ENCODE data around the gene NLGN4X.

GRCh38 chrX:6170424-6170823, 58.2 kb downstream of the NLGN4X start:
- TF ChIP-seq, protein P1, sequence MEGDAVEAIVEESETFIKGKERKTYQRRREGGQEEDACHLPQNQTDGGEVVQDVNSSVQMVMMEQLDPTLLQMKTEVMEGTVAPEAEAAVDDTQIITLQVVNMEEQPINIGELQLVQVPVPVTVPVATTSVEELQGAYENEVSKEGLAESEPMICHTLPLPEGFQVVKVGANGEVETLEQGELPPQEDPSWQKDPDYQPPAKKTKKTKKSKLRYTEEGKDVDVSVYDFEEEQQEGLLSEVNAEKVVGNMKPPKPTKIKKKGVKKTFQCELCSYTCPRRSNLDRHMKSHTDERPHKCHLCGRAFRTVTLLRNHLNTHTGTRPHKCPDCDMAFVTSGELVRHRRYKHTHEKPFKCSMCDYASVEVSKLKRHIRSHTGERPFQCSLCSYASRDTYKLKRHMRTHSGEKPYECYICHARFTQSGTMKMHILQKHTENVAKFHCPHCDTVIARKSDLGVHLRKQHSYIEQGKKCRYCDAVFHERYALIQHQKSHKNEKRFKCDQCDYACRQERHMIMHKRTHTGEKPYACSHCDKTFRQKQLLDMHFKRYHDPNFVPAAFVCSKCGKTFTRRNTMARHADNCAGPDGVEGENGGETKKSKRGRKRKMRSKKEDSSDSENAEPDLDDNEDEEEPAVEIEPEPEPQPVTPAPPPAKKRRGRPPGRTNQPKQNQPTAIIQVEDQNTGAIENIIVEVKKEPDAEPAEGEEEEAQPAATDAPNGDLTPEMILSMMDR (conservative IDR thresholded peaks at IDR 0.05; ENCODE audit: low read depth, low read length): no peak
- no peak for TF ChIP-seq EZH2 (IDR thresholded peaks at IDR 0.05; ENCODE audit: borderline replicate concordance, low read depth, low read length, poor library complexity, severe bottlenecking)
